ACC112 (cell line): ENCODE results near the gene ROR1.

ENCODE experiments used
- H2AFZ ChIP-seq: fragments of 200-600 bp; sonication (generic); one replicate; pipeline ENCODE4 v1.6.0; 2017; ENCODE audit warnings: antibody characterized with exemption, low read length; ENCODE audit not compliant: unreplicated experiment
- H3K27ac ChIP-seq: fragments of 200-600 bp; sonication (generic); 2 replicates; pipeline ENCODE4 v1.5.1; 2014; ENCODE audit warnings: low read depth, mild to moderate bottlenecking, antibody characterized with exemption, low read length, moderate library complexity
- H3K27me3 ChIP-seq: fragments of 200-600 bp; sonication (generic); 2 replicates; pipeline ENCODE4 v1.6.1; 2014; ENCODE audit warnings: mild to moderate bottlenecking, antibody characterized with exemption, low read length, moderate library complexity, mixed read lengths; ENCODE audit not compliant: insufficient read depth
- H3K36me3 ChIP-seq: fragments of 200-600 bp; sonication (generic); 2 replicates; pipeline ENCODE4 v1.6.1; 2016; ENCODE audit warnings: mild to moderate bottlenecking, antibody characterized with exemption, low read length, moderate library complexity, mixed read lengths; ENCODE audit not compliant: insufficient read depth
- H3K4me1 ChIP-seq: fragments of 200-600 bp; sonication (generic); one replicate; pipeline ENCODE4 v1.6.1; 2016; ENCODE audit warnings: low read length, mixed read lengths; ENCODE audit not compliant: insufficient read depth, unreplicated experiment, control insufficient read depth
- H3K4me3 ChIP-seq: fragments of 200-600 bp; sonication (generic); 2 replicates; pipeline ENCODE4 v1.5.1; 2014; ENCODE audit warnings: mild to moderate bottlenecking, low read depth, low read length
- H3K79me2 ChIP-seq: fragments of 200-600 bp; sonication (generic); one replicate; pipeline ENCODE4 v1.6.0; 2016; ENCODE audit warnings: low read length; ENCODE audit not compliant: control insufficient read depth, unreplicated experiment, insufficient read depth

Gene ROR1

DNA sequence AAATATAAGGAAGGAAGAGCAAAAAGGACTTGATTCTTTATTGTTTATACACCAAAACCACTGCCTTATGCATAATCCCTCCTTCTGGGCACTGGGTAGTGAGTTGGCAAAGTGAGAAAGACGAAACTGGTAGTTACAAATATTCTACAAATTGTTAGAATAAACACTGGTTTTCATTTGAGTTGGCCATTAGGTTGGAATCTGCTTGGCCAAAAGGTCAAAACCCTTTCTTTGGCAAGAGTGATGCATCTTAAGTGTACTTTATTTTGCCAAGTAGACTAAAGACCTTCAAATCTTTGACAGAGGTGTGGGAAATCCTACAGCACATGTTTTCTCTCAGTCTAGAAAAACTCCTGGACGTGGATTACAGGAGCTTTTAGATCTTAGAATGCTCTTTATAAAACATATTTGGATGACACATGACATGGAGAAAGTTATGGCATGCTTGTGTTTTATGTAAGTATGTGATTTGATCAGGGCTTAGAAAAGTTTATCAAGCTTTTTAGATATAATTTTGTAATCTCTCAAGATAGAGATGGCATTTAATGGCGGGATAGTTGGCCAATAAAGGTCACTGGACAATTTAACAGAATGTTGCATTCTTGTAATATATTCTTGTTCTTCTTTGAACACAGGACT, 120.9 kb downstream of the ROR1 start:
- Histone ChIP-seq H3K27me3 (no peaks in the 10 kb centered on the region), H3K36me3 (no peaks in the 10 kb centered on the region), H3K4me1 (peaks cover 11% of the 10 kb centered on the region), H2AFZ (no peak overlapping the region), H3K79me2 (no peaks in the 10 kb centered on the region), H3K4me3 (no peak overlapping the region), H3K27ac (no peak overlapping the region)

DNA sequence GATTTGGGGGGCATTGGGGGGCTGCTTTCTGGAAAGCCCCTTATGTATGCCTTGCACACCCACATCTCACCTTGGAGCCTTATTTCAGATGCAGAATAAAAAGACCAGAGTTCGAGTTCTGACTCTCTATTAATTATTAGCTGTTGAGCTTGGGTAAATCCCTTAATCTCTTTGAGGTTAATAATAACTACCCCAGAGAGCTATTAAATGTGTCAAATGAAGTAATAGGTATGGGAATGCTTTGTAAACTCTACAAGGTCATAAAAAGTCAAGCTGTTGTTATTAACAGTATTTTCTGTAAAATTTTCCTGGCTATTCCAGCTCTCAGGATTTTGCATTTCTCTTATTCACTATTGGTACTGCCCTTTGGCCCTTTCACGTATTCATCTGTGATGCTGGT, 122.9 kb downstream of the ROR1 start:
- Histone ChIP-seq H3K4me1 (peaks cover 11% of the 10 kb centered on the region), H3K27me3 (no peaks in the 10 kb centered on the region), H3K79me2 (no peaks in the 10 kb centered on the region), H3K4me3 (no peak overlapping the region), H3K36me3 (no peaks in the 10 kb centered on the region), H3K27ac (no peak overlapping the region), H2AFZ (no peak overlapping the region)

- peaks cover 15% of the 10 kb centered on the region for H3K4me1 ChIP-seq
- H3K27ac ChIP-seq = no peak overlapping the region
- no peak overlapping the region for H3K4me3 ChIP-seq
- no peaks in the 10 kb centered on the region for H3K27me3 ChIP-seq
- H2AFZ ChIP-seq = no peak overlapping the region
- no peaks in the 10 kb centered on the region for H3K79me2 ChIP-seq
- H3K36me3 ChIP-seq = no peaks in the 10 kb centered on the region
Measured at GRCh38 chr1:63898428-63899196, 124.8 kb downstream of the ROR1 start.

DNA sequence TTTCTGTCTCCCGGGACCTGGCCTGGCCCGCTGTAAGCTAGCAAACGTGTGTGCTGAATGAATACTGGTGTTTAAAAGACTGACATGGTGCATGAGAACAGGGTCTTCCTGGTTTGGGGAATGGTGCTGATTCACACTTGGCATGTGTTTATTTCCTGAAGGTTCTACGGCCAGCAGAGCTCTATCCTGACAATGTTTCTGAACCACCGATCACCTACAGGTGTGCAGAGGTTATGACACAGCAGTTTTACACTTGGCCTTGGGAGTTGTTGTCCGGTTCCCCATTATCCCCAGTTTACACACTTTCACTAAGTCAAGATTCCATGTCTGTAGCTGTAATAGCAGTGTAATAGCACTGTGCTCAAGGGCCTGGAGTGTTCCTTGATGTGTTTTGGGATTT, 127.3 kb downstream of the ROR1 start:
- H2AFZ ChIP-seq = no peak overlapping the region
- no peaks in the 10 kb centered on the region for H3K36me3 ChIP-seq
- peaks cover 8% of the 10 kb centered on the region for H3K4me1 ChIP-seq
- H3K27me3 ChIP-seq = no peaks in the 10 kb centered on the region
- no peak overlapping the region for H3K27ac ChIP-seq
- H3K79me2 ChIP-seq = no peaks in the 10 kb centered on the region
- no peak overlapping the region for H3K4me3 ChIP-seq

GRCh38 chr1:63902844-63903589, 129.2 kb downstream of the ROR1 start:
- Histone ChIP-seq H3K27me3 (no peaks in the 10 kb centered on the region), H2AFZ (peak overlapping the region; percentile 45), H3K4me1 (peaks cover 13% of the 10 kb centered on the region), H3K36me3 (no peaks in the 10 kb centered on the region), H3K79me2 (no peaks in the 10 kb centered on the region), H3K27ac (peak overlapping the region; percentile 7; the same call in 1 of the 2 replicates), H3K4me3 (no peak overlapping the region)

- no peaks in the 10 kb centered on the region for H3K79me2 ChIP-seq
- H3K27me3 ChIP-seq = no peaks in the 10 kb centered on the region
- H3K36me3 ChIP-seq = no peaks in the 10 kb centered on the region
- H3K4me3 ChIP-seq = no peak overlapping the region
- H2AFZ ChIP-seq = no peak overlapping the region
- no peak overlapping the region for H3K27ac ChIP-seq
- H3K4me1 ChIP-seq = peaks cover 19% of the 10 kb centered on the region
Measured at GRCh38 chr1:63903947-63904610, 130.3 kb downstream of the ROR1 start.

DNA sequence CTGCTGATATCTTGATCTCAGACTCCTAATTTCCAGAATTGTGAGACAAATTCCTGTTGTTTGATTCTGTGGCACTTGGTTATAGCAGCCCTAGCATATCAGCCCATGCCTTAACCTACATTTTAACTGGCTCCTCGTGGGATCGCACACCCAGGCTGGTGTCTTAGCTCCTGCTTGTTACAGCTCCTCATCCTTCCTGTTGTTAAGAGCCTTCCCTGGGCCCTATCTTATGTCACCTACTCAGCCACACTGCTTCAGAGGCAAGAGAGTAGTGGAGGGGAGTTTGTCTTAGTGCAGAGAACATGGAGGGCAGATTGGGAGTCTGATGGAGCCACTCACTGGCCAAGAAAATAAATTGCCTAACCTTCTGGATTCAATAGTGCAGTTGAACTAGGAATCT, 131.0 kb downstream of the ROR1 start:
- Histone ChIP-seq H3K79me2 (no peaks in the 10 kb centered on the region), H3K27me3 (no peaks in the 10 kb centered on the region), H3K27ac (no peak overlapping the region), H2AFZ (no peak overlapping the region), H3K4me1 (peaks cover 27% of the 10 kb centered on the region), H3K36me3 (no peaks in the 10 kb centered on the region), H3K4me3 (no peak overlapping the region)

DNA sequence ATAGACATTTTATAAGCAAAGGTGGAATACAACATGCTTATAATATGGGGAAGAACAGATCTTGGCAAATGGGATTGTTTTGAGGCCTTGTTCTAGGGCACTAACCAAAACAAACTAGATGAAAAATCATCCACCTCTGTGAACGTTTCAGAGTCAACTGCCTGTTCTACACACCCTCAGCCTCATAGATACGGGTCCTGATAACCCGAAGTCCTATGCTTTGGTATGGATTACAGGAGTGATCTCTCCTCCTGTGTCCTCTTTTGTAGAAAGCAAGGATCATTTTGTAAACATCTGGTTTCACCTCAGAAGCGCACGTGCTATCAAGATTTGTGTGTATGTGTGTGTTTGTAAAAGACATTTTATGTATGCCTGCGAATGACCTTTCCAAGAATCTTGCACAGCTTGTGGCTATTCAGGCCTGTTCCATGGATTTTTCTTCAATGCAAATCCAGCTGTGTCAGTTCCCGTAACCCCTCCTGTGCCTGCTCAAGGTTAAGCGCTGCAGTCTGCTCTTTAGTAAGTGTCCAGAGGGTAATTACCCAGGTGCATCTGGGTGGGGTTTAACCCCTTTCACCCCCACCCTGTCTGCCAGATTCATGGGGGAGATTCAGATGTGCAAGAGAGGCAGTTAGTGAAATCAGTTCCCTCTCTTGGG, 132.4 kb downstream of the ROR1 start:
- Histone ChIP-seq H3K4me3 (no peak overlapping the region), H3K79me2 (no peaks in the 10 kb centered on the region), H3K27ac (no peak overlapping the region), H3K27me3 (no peaks in the 10 kb centered on the region), H3K4me1 (peaks cover 32% of the 10 kb centered on the region), H3K36me3 (no peaks in the 10 kb centered on the region), H2AFZ (no peak overlapping the region)

DNA sequence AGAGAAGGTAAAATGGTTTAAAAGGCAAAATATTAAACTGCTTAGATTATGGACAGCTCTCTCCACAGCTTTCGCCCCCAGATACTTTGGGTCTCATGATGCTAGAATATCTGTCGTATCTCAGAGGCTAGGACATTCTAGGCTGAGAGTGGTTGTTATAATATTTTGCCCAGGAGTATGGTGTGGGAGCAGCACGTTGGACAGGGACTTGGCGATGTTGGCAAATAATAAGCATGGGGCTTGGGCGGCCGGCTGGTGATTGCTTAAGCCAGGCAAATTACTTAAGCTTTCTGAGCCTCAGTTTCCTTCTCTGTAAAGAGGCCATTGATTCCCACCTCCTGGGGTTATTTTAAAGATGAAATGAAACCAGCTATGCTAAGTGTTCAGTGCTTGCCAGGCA, 133.2 kb downstream of the ROR1 start:
- Histone ChIP-seq H3K4me3 (no peak overlapping the region), H3K36me3 (no peaks in the 10 kb centered on the region), H3K27me3 (no peaks in the 10 kb centered on the region), H3K27ac (no peak overlapping the region), H2AFZ (no peak overlapping the region), H3K79me2 (no peaks in the 10 kb centered on the region), H3K4me1 (peaks cover 32% of the 10 kb centered on the region)

DNA sequence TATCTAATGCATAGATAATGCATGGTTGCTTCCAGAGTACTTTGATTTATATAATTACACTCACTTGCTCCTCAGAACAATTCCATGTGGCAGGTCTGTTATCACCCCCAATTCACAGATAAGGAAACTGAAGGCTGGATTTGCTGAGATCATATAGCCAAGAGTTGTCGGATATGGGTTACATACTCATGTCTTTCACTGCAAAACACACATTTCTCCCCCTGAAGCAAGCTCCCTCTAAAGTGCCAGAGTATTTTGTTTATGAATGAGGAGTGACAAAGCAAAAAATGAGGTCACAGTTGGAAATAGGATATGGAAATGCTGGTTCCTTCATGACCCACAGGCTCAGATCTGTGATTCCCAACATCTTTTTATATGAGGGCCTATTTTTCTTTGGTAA, 134.2 kb downstream of the ROR1 start:
- Histone ChIP-seq H3K79me2 (no peaks in the 10 kb centered on the region), H3K36me3 (no peaks in the 10 kb centered on the region), H3K27ac (no peak overlapping the region), H3K4me3 (no peak overlapping the region), H2AFZ (no peak overlapping the region), H3K27me3 (no peaks in the 10 kb centered on the region), H3K4me1 (peaks cover 27% of the 10 kb centered on the region)
